ENCODE results near the gene TIGD3. TPM values are rescaled to one million over a fixed set of nuclear protein-coding genes. Genes with fewer than 3 reads are reported as not detected.

TIGD3 gene
- total RNA-seq, 2 experiments from 2014 or later: 0.58 to 1.1 TPM

- DNase-seq (no peak), ATAC-seq (no peak)
- intact Hi-C loops (cut with DNase I, micrococcal nuclease): loop anchor here (5.0 kb wide), 2 partner anchors 192 to 887 kb away; partner anchors contain the start of genes FAM89B (in 1 of the 2), RAB1B (in 1 of the 2) and ZNRD2 (in 1 of the 2)
- Mint-ChIP-seq H3K27me3 (no peaks in the 10 kb centered on the region), H3K36me3 (ENCODE audit: low read depth) (no peaks in the 10 kb centered on the region), H3K27ac (peak overlapping the region; percentile 97), H3K9me3 (ENCODE audit: low read depth) (no peaks in the 10 kb centered on the region), H3K4me1 (peaks cover 29% of the 10 kb centered on the region), H3K4me3 (peak overlapping the region; percentile 78)
- CTCF ChIA-PET: interaction anchor here (0.7 to 3.5 kb wide), 5 partner anchors 36 to 208 kb away, joined by 3 to 16 read pairs (median 3); no protein-coding TSS in a partner anchor
- POLR2A ChIA-PET: interaction anchor here (0.6 to 1.0 kb wide), 2 partner anchors 47 to 118 kb away, joined by 3 to 4 read pairs; partner anchors contain the start of genes DPF2 and MALAT1
Observed at GRCh38 chr11:65380460-65381119, 26.0 kb downstream of the TIGD3 start.

GRCh38 chr11:65381716-65382032 is 27.1 kb downstream of the TIGD3 start:
- Mint-ChIP-seq H3K27me3 (no peaks in the 10 kb centered on the region), H3K4me3 (peak overlapping the region; percentile 78), H3K36me3 (ENCODE audit: low read depth) (no peaks in the 10 kb centered on the region), H3K9me3 (ENCODE audit: low read depth) (no peaks in the 10 kb centered on the region), H3K27ac (peak overlapping the region; percentile 97), H3K4me1 (peaks cover 37% of the 10 kb centered on the region)
- ATAC-seq (peak; percentile 3), DNase-seq (no peak)
- ChIA-PET POLR2A (interaction anchor here (0.6 to 3.0 kb wide), 11 partner anchors 36 to 1831 kb away, joined by 3 to 25 read pairs (median 4); partner anchors contain the start of genes NEAT1 and POLA2), CTCF (interaction anchor here (0.7 to 1.2 kb wide), 9 partner anchors 19 to 129 kb away, joined by 3 to 6 read pairs (median 3); no protein-coding TSS in a partner anchor)
- intact Hi-C loops (cut with DNase I, micrococcal nuclease): loop anchor here (1.0 to 5.0 kb wide), 19 partner anchors 15 to 886 kb away; partner anchors contain the start of genes PCNX3 (in 2 of the 2), ZNRD2 (in 2 of the 2), FAM89B (in 1 of the 2) and RAB1B (in 1 of the 2)

- Mint-ChIP-seq H3K27ac (peak within 1 kb of the TSS; percentile 97), H3K27me3 (no peaks in the 10 kb centered on the region), H3K36me3 (ENCODE audit: low read depth) (no peaks in the 10 kb centered on the region), H3K4me3 (peak within 1 kb of the TSS; percentile 78), H3K9me3 (ENCODE audit: low read depth) (no peaks in the 10 kb centered on the region), H3K4me1 (peaks cover 37% of the 10 kb centered on the region)
- intact Hi-C loops (cut with DNase I, micrococcal nuclease): loop anchor here (1.0 to 5.0 kb wide), 19 partner anchors 15 to 885 kb away; partner anchors contain the start of genes PCNX3 (in 2 of the 2), ZNRD2 (in 2 of the 2), FAM89B (in 1 of the 2) and RAB1B (in 1 of the 2)
- ChIA-PET CTCF (interaction anchor here (0.7 to 1.8 kb wide), 10 partner anchors 20 to 128 kb away, joined by 3 to 6 read pairs (median 4); no protein-coding TSS in a partner anchor), POLR2A (interaction anchor here (0.6 to 3.0 kb wide), 9 partner anchors 36 to 231 kb away, joined by 3 to 25 read pairs (median 4); partner anchors contain the start of genes NEAT1 and POLA2)
- ATAC-seq: peak; percentile 84
- peak; percentile 97 for DNase-seq
Observed at GRCh38 chr11:65382033-65382803, 27.7 kb downstream of the TIGD3 start, which contains the start of gene SLC25A45. SLC25A45 (minus strand) TSS chr11:65382646; CDS start chr11:65381951, 695 bp downstream.

GRCh38 chr11:65382804-65383368 is 28.3 kb downstream of the TIGD3 start:
- Mint-ChIP-seq H3K36me3 (ENCODE audit: low read depth) (no peaks in the 10 kb centered on the region), H3K4me3 (peak overlapping the region; percentile 78), H3K27ac (peak overlapping the region; percentile 97), H3K9me3 (ENCODE audit: low read depth) (no peaks in the 10 kb centered on the region), H3K27me3 (no peaks in the 10 kb centered on the region), H3K4me1 (peaks cover 40% of the 10 kb centered on the region)
- no peak for DNase-seq
- intact Hi-C loops (cut with DNase I, micrococcal nuclease): loop anchor here (1.0 to 5.0 kb wide), 19 partner anchors 16 to 884 kb away; partner anchors contain the start of genes PCNX3 (in 2 of the 2), ZNRD2 (in 2 of the 2), FAM89B (in 1 of the 2) and RAB1B (in 1 of the 2)
- no peak for ATAC-seq
- POLR2A ChIA-PET: interaction anchor here (0.7 to 3.0 kb wide), 7 partner anchors 39 to 230 kb away, joined by 3 to 25 read pairs (median 6); partner anchors contain the start of genes NEAT1 and POLA2
- CTCF ChIA-PET: interaction anchor here (1.0 to 1.8 kb wide), 5 partner anchors 37 to 127 kb away, joined by 3 to 4 read pairs (median 4); no protein-coding TSS in a partner anchor

GRCh38 chr11:65383778-65384177 is 29.2 kb downstream of the TIGD3 start:
- intact Hi-C loops (cut with DNase I, micrococcal nuclease): loop anchor here (2.0 to 5.0 kb wide), 5 partner anchors 17 to 884 kb away; partner anchors contain the start of genes FAM89B (in 1 of the 2), RAB1B (in 1 of the 2), SF1 (in 1 of the 2) and ZNRD2 (in 1 of the 2)
- no peaks in the 10 kb centered on the region for H3K27me3 Mint-ChIP-seq
- H3K4me3 Mint-ChIP-seq: peak overlapping the region; percentile 78
- H3K4me1 Mint-ChIP-seq: peaks cover 49% of the 10 kb centered on the region
- peaks cover 6% of the 10 kb centered on the region for H3K36me3 Mint-ChIP-seq (ENCODE audit: low read depth)
- peak overlapping the region; percentile 97 for H3K27ac Mint-ChIP-seq
- no peak for DNase-seq
- no peaks in the 10 kb centered on the region for H3K9me3 Mint-ChIP-seq (ENCODE audit: low read depth)
- ChIA-PET POLR2A (interaction anchor here (0.7 to 3.0 kb wide), 4 partner anchors 38 to 116 kb away, joined by 3 to 25 read pairs (median 10); partner anchors contain the start of gene NEAT1), CTCF (interaction anchor here (0.6 to 1.8 kb wide), 4 partner anchors 36 to 126 kb away, joined by 3 to 4 read pairs (median 4); no protein-coding TSS in a partner anchor)
- ATAC-seq: no peak

GRCh38 chr11:65384301-65384889 is 29.8 kb downstream of the TIGD3 start:
- H3K27ac Mint-ChIP-seq: peak overlapping the region; percentile 97
- no peaks in the 10 kb centered on the region for H3K27me3 Mint-ChIP-seq
- peaks cover 54% of the 10 kb centered on the region for H3K4me1 Mint-ChIP-seq
- H3K36me3 Mint-ChIP-seq (ENCODE audit: low read depth): peaks cover 10% of the 10 kb centered on the region
- DNase-seq (peak; percentile 47), ATAC-seq (no peak)
- H3K4me3 Mint-ChIP-seq: peak overlapping the region; percentile 78
- CTCF ChIA-PET: interaction anchor here (1.0 to 1.1 kb wide), 2 partner anchors 55 to 125 kb away, joined by 3 read pairs; no protein-coding TSS in a partner anchor
- no peaks in the 10 kb centered on the region for H3K9me3 Mint-ChIP-seq (ENCODE audit: low read depth)
- intact Hi-C loops (cut with DNase I, micrococcal nuclease): loop anchor here (5.0 kb wide), 2 partner anchors 188 to 883 kb away; partner anchors contain the start of genes FAM89B (in 1 of the 2), RAB1B (in 1 of the 2) and ZNRD2 (in 1 of the 2)
- POLR2A ChIA-PET: interaction anchor here (1.1 to 2.7 kb wide), 3 partner anchors 37 to 116 kb away, joined by 3 to 25 read pairs (median 4); partner anchors contain the start of gene NEAT1

- intact Hi-C loops (cut with DNase I, micrococcal nuclease): loop anchor here in 1 of 2 experiments (1.0 kb wide), 2 partner anchors 32 to 154 kb away; partner anchors contain the start of gene TIGD3
- peak within 1 kb of the TSS; percentile 97 for H3K27ac Mint-ChIP-seq
- H3K27me3 Mint-ChIP-seq: no peaks in the 10 kb centered on the region
- ATAC-seq (peak; percentile 19), DNase-seq (peak; percentile 90)
- POLR2A ChIA-PET: interaction anchor here (0.6 to 1.8 kb wide), 7 partner anchors 30 to 150 kb away, joined by 3 to 13 read pairs (median 4); partner anchors contain the start of gene MALAT1
- H3K36me3 Mint-ChIP-seq (ENCODE audit: low read depth): peaks cover 15% of the 10 kb centered on the region
- CTCF ChIA-PET: interaction anchor here (0.6 to 4.0 kb wide), 8 partner anchors 30 to 485 kb away, joined by 3 to 27 read pairs (median 4); partner anchors contain the start of gene DPF2
- H3K9me3 Mint-ChIP-seq (ENCODE audit: low read depth): no peaks in the 10 kb centered on the region
- H3K4me3 Mint-ChIP-seq: peak within 1 kb of the TSS; percentile 90
- H3K4me1 Mint-ChIP-seq: peaks cover 69% of the 10 kb centered on the region
Observed at GRCh38 chr11:65386307-65387140, 32.0 kb downstream of the TIGD3 start, which contains the start of gene FRMD8. FRMD8 (plus strand) TSS chr11:65386637; CDS start chr11:65387037, 400 bp downstream.

GRCh38 chr11:65388731-65389130 is 34.2 kb downstream of the TIGD3 start:
- peak overlapping the region; percentile 2 for H3K27ac Mint-ChIP-seq
- peak overlapping the region; percentile 90 for H3K4me3 Mint-ChIP-seq
- DNase-seq (no peak), ATAC-seq (no peak)
- H3K9me3 Mint-ChIP-seq (ENCODE audit: low read depth): no peaks in the 10 kb centered on the region
- CTCF ChIA-PET: interaction anchor here (1.0 to 4.0 kb wide), 4 partner anchors 27 to 122 kb away, joined by 3 to 27 read pairs (median 3); no protein-coding TSS in a partner anchor
- peaks cover 19% of the 10 kb centered on the region for H3K36me3 Mint-ChIP-seq (ENCODE audit: low read depth)
- peaks cover 64% of the 10 kb centered on the region for H3K4me1 Mint-ChIP-seq
- no peaks in the 10 kb centered on the region for H3K27me3 Mint-ChIP-seq
- POLR2A ChIA-PET: interaction anchor here (0.6 to 1.3 kb wide), 2 partner anchors 27 to 119 kb away, joined by 3 read pairs; no protein-coding TSS in a partner anchor
- intact Hi-C loops (cut with DNase I, micrococcal nuclease): no loop called here
